Stimulated activated CD4-positive, alpha-beta T cell treated with anti-CD3 and anti-CD28 coated beads, TNF-alpha, amount 100 ng/mL, for 24 hours (primary cell): Measurements from ENCODE around the gene KCNQ1OT1.

Experiments used
- DNase-seq, 3 experiments: peaks; one replicate each; pipeline ENCODE4 v3.0.0-alpha.2; 2020; ENCODE audit warnings: low read depth in 3 of 3

Gene KCNQ1OT1

GRCh38 chr11:2687782-2688191, 12.0 kb downstream of the KCNQ1OT1 start:
- no peak for DNase-seq

- DNase-seq = no peak
These were observed 12.6 kb downstream of the KCNQ1OT1 start for GRCh38 chr11:2687223-2687530.

GRCh38 chr11:2686360-2687222, 13.2 kb downstream of the KCNQ1OT1 start:
- DNase-seq = no peak

- DNase-seq = no peak
These were observed 14.0 kb downstream of the KCNQ1OT1 start for GRCh38 chr11:2685566-2686359.

GRCh38 chr11:2685051-2685450, 14.7 kb downstream of the KCNQ1OT1 start:
- no peak for DNase-seq

- no peak for DNase-seq
These were observed 15.2 kb downstream of the KCNQ1OT1 start for GRCh38 chr11:2684581-2684980.

- DNase-seq = no peak
These were observed 16.0 kb downstream of the KCNQ1OT1 start for GRCh38 chr11:2683806-2684205.

GRCh38 chr11:2681408-2682145, 18.2 kb downstream of the KCNQ1OT1 start:
- DNase-seq = no peak

- no peak for DNase-seq
These were observed 20.6 kb downstream of the KCNQ1OT1 start for GRCh38 chr11:2679011-2679676.

GRCh38 chr11:2678396-2678795, 21.4 kb downstream of the KCNQ1OT1 start:
- DNase-seq = no peak

GRCh38 chr11:2677127-2677526, 22.7 kb downstream of the KCNQ1OT1 start:
- DNase-seq = no peak

GRCh38 chr11:2675540-2675939, 24.3 kb downstream of the KCNQ1OT1 start:
- DNase-seq = no peak

GRCh38 chr11:2674658-2675131, 25.1 kb downstream of the KCNQ1OT1 start:
- DNase-seq = no peak

- no peak for DNase-seq
These were observed 25.8 kb downstream of the KCNQ1OT1 start for GRCh38 chr11:2673871-2674471.

GRCh38 chr11:2673250-2673610, 26.6 kb downstream of the KCNQ1OT1 start:
- no peak for DNase-seq

- DNase-seq = no peak
These were observed 27.1 kb downstream of the KCNQ1OT1 start for GRCh38 chr11:2672553-2673249.

GRCh38 chr11:2671748-2672147, 28.0 kb downstream of the KCNQ1OT1 start:
- DNase-seq = no peak

GRCh38 chr11:2670541-2671100, 29.2 kb downstream of the KCNQ1OT1 start:
- no peak for DNase-seq

GRCh38 chr11:2669634-2670469, 29.9 kb downstream of the KCNQ1OT1 start:
- DNase-seq = no peak
